ENCODE results near the gene CISD1.

GRCh38 chr10:58305821-58306220 is 36.9 kb downstream of the CISD1 start:
- TF ChIP-seq EP300 (IDR thresholded peaks at IDR 0.05): no peak
- TF ChIP-seq, protein P1, sequence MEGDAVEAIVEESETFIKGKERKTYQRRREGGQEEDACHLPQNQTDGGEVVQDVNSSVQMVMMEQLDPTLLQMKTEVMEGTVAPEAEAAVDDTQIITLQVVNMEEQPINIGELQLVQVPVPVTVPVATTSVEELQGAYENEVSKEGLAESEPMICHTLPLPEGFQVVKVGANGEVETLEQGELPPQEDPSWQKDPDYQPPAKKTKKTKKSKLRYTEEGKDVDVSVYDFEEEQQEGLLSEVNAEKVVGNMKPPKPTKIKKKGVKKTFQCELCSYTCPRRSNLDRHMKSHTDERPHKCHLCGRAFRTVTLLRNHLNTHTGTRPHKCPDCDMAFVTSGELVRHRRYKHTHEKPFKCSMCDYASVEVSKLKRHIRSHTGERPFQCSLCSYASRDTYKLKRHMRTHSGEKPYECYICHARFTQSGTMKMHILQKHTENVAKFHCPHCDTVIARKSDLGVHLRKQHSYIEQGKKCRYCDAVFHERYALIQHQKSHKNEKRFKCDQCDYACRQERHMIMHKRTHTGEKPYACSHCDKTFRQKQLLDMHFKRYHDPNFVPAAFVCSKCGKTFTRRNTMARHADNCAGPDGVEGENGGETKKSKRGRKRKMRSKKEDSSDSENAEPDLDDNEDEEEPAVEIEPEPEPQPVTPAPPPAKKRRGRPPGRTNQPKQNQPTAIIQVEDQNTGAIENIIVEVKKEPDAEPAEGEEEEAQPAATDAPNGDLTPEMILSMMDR (IDR thresholded peaks at IDR 0.05): no peak
